Caco-2 (cell line): Measurements from ENCODE around the gene SH3D19. TPM values are rescaled to one million over a fixed set of nuclear protein-coding genes. Genes with fewer than 3 reads are reported as not detected.

ENCODE experiments used
- BruUV-seq: library from RNA; stranded (reverse); fragments of 400-500 nt; replicated peaks from 2 replicates; lab custom pipeline; 2021; lab: Mats Ljungman, UMichigan
- CTCF ChIA-PET: fragments of 300-600 bp; sonication (Branson Sonifier 250); formaldehyde crosslinking; loops from one replicate; lab custom pipeline; 2022; ENCODE audit warnings: antibody characterized with exemption; lab: Charles Lee
- POLR2A ChIA-PET: fragments of 300-600 bp; sonication (Branson Sonifier 250); formaldehyde crosslinking; loops from one replicate; lab custom pipeline; 2022; ENCODE audit warnings: antibody characterized with exemption; lab: Charles Lee
- DNase-seq, 2 experiments: peaks; one replicate each; pipeline versions ENCODE4 v3.0.0 to v3.0.0-alpha.2; 2020 to 2022
- H3K27me3 ChIP-seq: replicated peaks from 2 replicates; pipeline ENCODE4 v1.6.0; 2011; ENCODE audit warnings: low read length; ENCODE audit not compliant: control insufficient read depth, insufficient read depth
- H3K36me3 ChIP-seq: 2 replicates; pipeline ENCODE4 v1.5.1; 2011; ENCODE audit warnings: low read length; ENCODE audit not compliant: control insufficient read depth, insufficient read depth
- H3K4me1 ChIP-seq: fragments of 250-450 bp; sonication (Bioruptor Pico); 2 replicates; pipeline ENCODE4 v1.5.1; 2020; ENCODE audit warnings: mild to moderate bottlenecking
- H3K4me3 ChIP-seq: 2 replicates; pipeline ENCODE4 v1.5.1; 2011; ENCODE audit warnings: low read depth, mild to moderate bottlenecking, control low read depth, low read length
- H3K9me3 ChIP-seq: fragments of 250-450 bp; sonication (Bioruptor Pico); 2 replicates; pipeline ENCODE4 v1.5.1; 2020; ENCODE audit warnings: mild to moderate bottlenecking, moderate library complexity
- H3K27ac Mint-ChIP-seq: one replicate; pipeline ENCODE4 v1.8.0; 2022; ENCODE audit warnings: mixed read lengths; ENCODE audit not compliant: unreplicated experiment
- H3K27me3 Mint-ChIP-seq: one replicate; pipeline ENCODE4 v1.8.0; 2022; ENCODE audit warnings: mixed read lengths; ENCODE audit not compliant: insufficient read depth, unreplicated experiment
- H3K36me3 Mint-ChIP-seq: one replicate; pipeline ENCODE4 v1.8.0; 2022; ENCODE audit warnings: mild to moderate bottlenecking, mixed read lengths; ENCODE audit not compliant: insufficient read depth, unreplicated experiment
- H3K4me1 Mint-ChIP-seq: one replicate; pipeline ENCODE4 v1.8.0; 2022; ENCODE audit warnings: low read depth, mixed read lengths; ENCODE audit not compliant: unreplicated experiment
- H3K4me3 Mint-ChIP-seq: one replicate; pipeline ENCODE4 v1.8.0; 2022; ENCODE audit warnings: mild to moderate bottlenecking, moderate library complexity, mixed read lengths; ENCODE audit not compliant: unreplicated experiment
- H3K9me3 Mint-ChIP-seq: one replicate; pipeline ENCODE4 v1.8.0; 2022; ENCODE audit warnings: mixed read lengths; ENCODE audit not compliant: unreplicated experiment
- CTCF ChIP-seq, 2 experiments: fragments of 200-600 bp in 1 of 2; IDR thresholded peaks; 1 replicate in 1 of 2; 2 replicates in 1 of 2; pipeline versions ENCODE4 v1.5.1 to v1.8.0; 2011 to 2022; ENCODE audit warnings: antibody characterized with exemption in 1 of 2, control low read depth in 1 of 2, inconsistent platforms in 1 of 2, low read depth in 1 of 2, low read length in 1 of 2, mild to moderate bottlenecking in 1 of 2, moderate library complexity in 1 of 2; ENCODE audit not compliant: insufficient read depth in 1 of 2, severe bottlenecking in 1 of 2, unreplicated experiment in 1 of 2
- intact Hi-C: fragments of 100-400 bp; cut with micrococcal nuclease; formaldehyde crosslinking; loops from one replicate; pipeline ENCODE4 v1.10.0; 2022; ENCODE audit not compliant: unreplicated experiment
- total RNA-seq: library from RNA; stranded (reverse); gene quantifications from 2 replicates; pipeline ENCODE4 v1.2.3, GENCODE V29; 2022

The SH3D19 gene
- total RNA-seq, 1 experiment from 2014 or later, result 57.8 TPM

DNA sequence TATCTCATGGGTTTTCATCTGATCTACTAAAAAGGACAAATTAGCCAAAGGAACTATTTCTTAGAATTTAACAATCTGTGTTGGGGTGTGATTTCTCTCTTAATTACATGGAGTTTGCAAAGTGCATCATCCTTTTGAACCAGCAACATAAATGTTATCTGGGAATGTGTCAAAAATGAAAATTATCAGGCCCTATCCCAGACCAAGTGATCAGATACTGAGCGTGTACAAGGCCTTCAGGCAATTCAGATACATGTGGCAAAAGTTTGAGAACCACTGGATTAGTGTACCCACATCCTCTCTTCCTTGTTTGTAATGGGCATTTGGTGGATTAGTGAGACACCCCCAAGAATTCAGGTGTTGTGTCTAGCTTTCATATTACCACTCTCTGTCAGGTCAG, 3.8 kb downstream of the SH3D19 start:
- intact Hi-C loops, result no loop called here
- DNase-seq, result no peak
- Mint-ChIP-seq H3K27me3 (no peaks in the 10 kb centered on the region), H3K4me3 (peak overlapping the region; percentile 37), H3K4me1 (peaks cover 38% of the 10 kb centered on the region), H3K27ac (no peak overlapping the region), H3K9me3 (no peaks in the 10 kb centered on the region), H3K36me3 (peaks cover 6% of the 10 kb centered on the region)
- Histone ChIP-seq H3K9me3 (peaks cover 3% of the 10 kb centered on the region; the same call in 1 of the 2 replicates), H3K4me1 (peaks cover 39% of the 10 kb centered on the region), H3K27me3 (no peaks in the 10 kb centered on the region), H3K4me3 (no peak overlapping the region), H3K36me3 (no peaks in the 10 kb centered on the region)
- no peak for TF ChIP-seq CTCF (IDR thresholded peaks at IDR 0.05; ENCODE audit: insufficient read depth in 1 of 2, low read depth in 1 of 2, low read length in 1 of 2, severe bottlenecking in 1 of 2, unreplicated experiment in 1 of 2)
- CTCF ChIA-PET, result no interaction called here
- POLR2A ChIA-PET, result no interaction called here
- BruUV-seq, result no TSS peak

DNA sequence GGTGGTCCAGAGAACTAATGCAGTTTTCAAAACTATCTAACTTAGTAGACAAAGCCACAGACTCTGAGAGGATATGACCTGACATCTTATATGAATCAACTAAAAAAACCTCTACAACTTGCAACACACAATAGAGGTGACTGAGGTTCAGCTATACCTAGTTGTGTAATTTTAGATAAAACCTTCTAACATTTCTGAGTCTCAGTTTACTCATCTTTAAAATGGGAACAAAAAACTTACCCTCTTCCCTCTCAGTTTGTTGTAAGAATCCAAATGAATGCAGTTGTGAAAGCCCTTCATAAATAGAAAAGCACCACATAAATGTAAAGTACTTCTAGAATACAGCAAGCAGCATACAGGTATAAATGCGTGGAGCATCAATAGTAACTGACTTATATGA, 5.9 kb downstream of the SH3D19 start:
- peaks cover 6% of the 10 kb centered on the region for H3K36me3 Mint-ChIP-seq
- H3K27me3 Mint-ChIP-seq, result no peaks in the 10 kb centered on the region
- CTCF ChIA-PET, result no interaction called here

GRCh38 chr4:151318307-151319006, 6.9 kb downstream of the SH3D19 start:
- Histone ChIP-seq H3K36me3 (no peaks in the 10 kb centered on the region), H3K4me3 (no peak overlapping the region), H3K4me1 (peaks cover 65% of the 10 kb centered on the region), H3K27me3 (no peaks in the 10 kb centered on the region), H3K9me3 (peaks cover 3% of the 10 kb centered on the region; the same call in 1 of the 2 replicates)
- Mint-ChIP-seq H3K4me1 (peaks cover 60% of the 10 kb centered on the region), H3K27ac (no peak overlapping the region), H3K9me3 (no peaks in the 10 kb centered on the region), H3K27me3 (no peaks in the 10 kb centered on the region), H3K36me3 (peaks cover 6% of the 10 kb centered on the region), H3K4me3 (no peak overlapping the region)
- POLR2A ChIA-PET, result no interaction called here
- no TSS peak for BruUV-seq
- TF ChIP-seq CTCF (IDR thresholded peaks at IDR 0.05; ENCODE audit: insufficient read depth in 1 of 2, low read depth in 1 of 2, low read length in 1 of 2, severe bottlenecking in 1 of 2, unreplicated experiment in 1 of 2), result no peak
- DNase-seq, result no peak
- intact Hi-C loops, result no loop called here
- CTCF ChIA-PET, result no interaction called here

More for the DNA sequence above, 5.9 kb downstream of the SH3D19 start:
- Mint-ChIP-seq H3K27ac (no peak overlapping the region), H3K4me3 (no peak overlapping the region), H3K4me1 (peaks cover 58% of the 10 kb centered on the region), H3K9me3 (no peaks in the 10 kb centered on the region)
- POLR2A ChIA-PET, result no interaction called here
- Histone ChIP-seq H3K9me3 (peaks cover 3% of the 10 kb centered on the region; the same call in 1 of the 2 replicates), H3K27me3 (no peaks in the 10 kb centered on the region), H3K4me1 (peaks cover 58% of the 10 kb centered on the region), H3K4me3 (no peak overlapping the region), H3K36me3 (no peaks in the 10 kb centered on the region)
- no TSS peak for BruUV-seq
- intact Hi-C loops, result no loop called here
- TF ChIP-seq CTCF (IDR thresholded peaks at IDR 0.05; ENCODE audit: insufficient read depth in 1 of 2, low read depth in 1 of 2, low read length in 1 of 2, severe bottlenecking in 1 of 2, unreplicated experiment in 1 of 2), result no peak
- no peak for DNase-seq
